Measurements from ENCODE around the gene PLPPR4. TPM values are rescaled to one million over a fixed set of nuclear protein-coding genes. Genes with fewer than 3 reads are reported as not detected.

The PLPPR4 gene
- total RNA-seq, 1 donor from 2014 or later: 0.92 TPM

GRCh38 chr1:99266726-99267125 is 2.4 kb downstream of the PLPPR4 start:
- H3K9me3 Mint-ChIP-seq (ENCODE audit: low read depth): no peaks in the 10 kb centered on the region
- H3K4me3 Mint-ChIP-seq (ENCODE audit: unreplicated experiment): no peak overlapping the region
- no peak for TF ChIP-seq CTCF (IDR thresholded peaks at IDR 0.05)
- H3K27me3 Mint-ChIP-seq (ENCODE audit: low read depth): peaks cover 49% of the 10 kb centered on the region
- no peak for DNase-seq (ENCODE audit: low spot score)
- H3K36me3 Mint-ChIP-seq (ENCODE audit: low read depth): no peaks in the 10 kb centered on the region
- peaks cover 12% of the 10 kb centered on the region for H3K4me1 Mint-ChIP-seq (ENCODE audit: low read depth)
- no peak overlapping the region for H3K27ac Mint-ChIP-seq (ENCODE audit: unreplicated experiment)

GRCh38 chr1:99268021-99268420 is 3.7 kb downstream of the PLPPR4 start:
- no peak overlapping the region for H3K27ac Mint-ChIP-seq (ENCODE audit: unreplicated experiment)
- no peak for DNase-seq (ENCODE audit: low spot score)

GRCh38 chr1:99269321-99269720 is 5.0 kb downstream of the PLPPR4 start:
- no peak for DNase-seq (ENCODE audit: low spot score)

More at GRCh38 chr1:99268021-99268420, 3.7 kb downstream of the PLPPR4 start:
- Mint-ChIP-seq H3K9me3 (ENCODE audit: low read depth) (peaks cover under 1% of the 10 kb centered on the region), H3K27me3 (ENCODE audit: low read depth) (peaks cover 38% of the 10 kb centered on the region), H3K4me3 (ENCODE audit: unreplicated experiment) (no peak overlapping the region), H3K36me3 (ENCODE audit: low read depth) (no peaks in the 10 kb centered on the region), H3K4me1 (ENCODE audit: low read depth) (peaks cover 12% of the 10 kb centered on the region)
- TF ChIP-seq CTCF (IDR thresholded peaks at IDR 0.05): no peak

GRCh38 chr1:99270646-99271045 is 6.4 kb downstream of the PLPPR4 start:
- DNase-seq (ENCODE audit: low spot score): no peak
- Mint-ChIP-seq H3K9me3 (ENCODE audit: low read depth) (peaks cover 3% of the 10 kb centered on the region), H3K27me3 (ENCODE audit: low read depth) (peaks cover 17% of the 10 kb centered on the region), H3K27ac (ENCODE audit: unreplicated experiment) (no peak overlapping the region), H3K4me3 (ENCODE audit: unreplicated experiment) (no peak overlapping the region), H3K4me1 (ENCODE audit: low read depth) (no peaks in the 10 kb centered on the region), H3K36me3 (ENCODE audit: low read depth) (no peaks in the 10 kb centered on the region)
- TF ChIP-seq CTCF (IDR thresholded peaks at IDR 0.05): no peak

More at GRCh38 chr1:99269321-99269720, 5.0 kb downstream of the PLPPR4 start:
- Mint-ChIP-seq H3K9me3 (ENCODE audit: low read depth) (peaks cover 3% of the 10 kb centered on the region), H3K27me3 (ENCODE audit: low read depth) (peaks cover 26% of the 10 kb centered on the region), H3K4me1 (ENCODE audit: low read depth) (peaks cover 7% of the 10 kb centered on the region), H3K36me3 (ENCODE audit: low read depth) (no peaks in the 10 kb centered on the region), H3K4me3 (ENCODE audit: unreplicated experiment) (no peak overlapping the region), H3K27ac (ENCODE audit: unreplicated experiment) (no peak overlapping the region)
- no peak for TF ChIP-seq CTCF (IDR thresholded peaks at IDR 0.05)

- Mint-ChIP-seq H3K4me3 (ENCODE audit: unreplicated experiment) (no peak overlapping the region), H3K27me3 (ENCODE audit: low read depth) (peaks cover 12% of the 10 kb centered on the region), H3K4me1 (ENCODE audit: low read depth) (no peaks in the 10 kb centered on the region), H3K9me3 (ENCODE audit: low read depth) (peaks cover 3% of the 10 kb centered on the region), H3K27ac (ENCODE audit: unreplicated experiment) (no peak overlapping the region), H3K36me3 (ENCODE audit: low read depth) (no peaks in the 10 kb centered on the region)
- no peak for TF ChIP-seq CTCF (IDR thresholded peaks at IDR 0.05)
- DNase-seq (ENCODE audit: low spot score): no peak
Observed at GRCh38 chr1:99271249-99271648, 7.0 kb downstream of the PLPPR4 start.
